Nephron progenitor cell (in vitro differentiated cells): Measurements from ENCODE around the gene ANXA4.

Source experiments
- DNase-seq: peaks from one replicate; pipeline ENCODE4 v3.0.0; 2021
- H3K27ac Mint-ChIP-seq: 2 replicates; pipeline ENCODE4 v1.8.0; 2021; ENCODE audit warnings: mild to moderate bottlenecking, moderate library complexity, mixed read lengths
- H3K27me3 Mint-ChIP-seq: 2 replicates; pipeline ENCODE4 v1.8.0; 2021; ENCODE audit warnings: mild to moderate bottlenecking, low read depth, mixed read lengths; ENCODE audit not compliant: poor library complexity
- H3K36me3 Mint-ChIP-seq: 2 replicates; pipeline ENCODE4 v1.8.0; 2021; ENCODE audit warnings: low read depth, mixed read lengths
- H3K4me1 Mint-ChIP-seq: 2 replicates; pipeline ENCODE4 v1.8.0; 2021; ENCODE audit warnings: mixed read lengths
- H3K4me3 Mint-ChIP-seq: 2 replicates; pipeline ENCODE4 v1.8.0; 2021; ENCODE audit warnings: mild to moderate bottlenecking, moderate library complexity, mixed read lengths
- H3K9me3 Mint-ChIP-seq: 2 replicates; pipeline ENCODE4 v1.8.0; 2021; ENCODE audit warnings: mild to moderate bottlenecking, moderate library complexity, mixed read lengths
- CTCF ChIP-seq: fragments of 200-600 bp; sonication (generic); IDR thresholded peaks from 2 replicates; pipeline ENCODE4 v1.5.0; 2021; ENCODE audit warnings: antibody characterized with exemption

Gene ANXA4

GRCh38 chr2:69784228-69784627 is 42.3 kb downstream of the ANXA4 start:
- H3K4me3 Mint-ChIP-seq = no peak overlapping the region
- no peaks in the 10 kb centered on the region for H3K27me3 Mint-ChIP-seq
- H3K4me1 Mint-ChIP-seq = peaks cover 58% of the 10 kb centered on the region
- DNase-seq = no peak
- H3K27ac Mint-ChIP-seq = no peak overlapping the region
- no peaks in the 10 kb centered on the region for H3K9me3 Mint-ChIP-seq
- no peaks in the 10 kb centered on the region for H3K36me3 Mint-ChIP-seq
- no peak for TF ChIP-seq CTCF

GRCh38 chr2:69785358-69785757 is 43.4 kb downstream of the ANXA4 start:
- DNase-seq = no peak
- no peak for TF ChIP-seq CTCF
- no peak overlapping the region for H3K4me3 Mint-ChIP-seq
- H3K4me1 Mint-ChIP-seq = peaks cover 62% of the 10 kb centered on the region
- no peaks in the 10 kb centered on the region for H3K36me3 Mint-ChIP-seq
- no peaks in the 10 kb centered on the region for H3K9me3 Mint-ChIP-seq
- no peak overlapping the region for H3K27ac Mint-ChIP-seq
- H3K27me3 Mint-ChIP-seq = no peaks in the 10 kb centered on the region

GRCh38 chr2:69786052-69786560 is 44.2 kb downstream of the ANXA4 start:
- Mint-ChIP-seq H3K9me3 (no peaks in the 10 kb centered on the region), H3K4me1 (peaks cover 63% of the 10 kb centered on the region), H3K4me3 (no peak overlapping the region), H3K36me3 (no peaks in the 10 kb centered on the region), H3K27me3 (no peaks in the 10 kb centered on the region), H3K27ac (peak overlapping the region; percentile 1)
- TF ChIP-seq CTCF = no peak
- DNase-seq = no peak

GRCh38 chr2:69789175-69789721 is 47.3 kb downstream of the ANXA4 start:
- no peaks in the 10 kb centered on the region for H3K36me3 Mint-ChIP-seq
- DNase-seq = peak; percentile 32
- H3K27ac Mint-ChIP-seq = peak overlapping the region; percentile 99
- H3K27me3 Mint-ChIP-seq = no peaks in the 10 kb centered on the region
- H3K9me3 Mint-ChIP-seq = no peaks in the 10 kb centered on the region
- H3K4me1 Mint-ChIP-seq = peaks cover 64% of the 10 kb centered on the region
- TF ChIP-seq CTCF = no peak
- peak overlapping the region; percentile 67 for H3K4me3 Mint-ChIP-seq

GRCh38 chr2:69789772-69790600 is 48.1 kb downstream of the ANXA4 start:
- peak; percentile 12 for DNase-seq
- H3K27me3 Mint-ChIP-seq = no peaks in the 10 kb centered on the region
- peak overlapping the region; percentile 67 for H3K4me3 Mint-ChIP-seq
- no peaks in the 10 kb centered on the region for H3K9me3 Mint-ChIP-seq
- peaks cover 64% of the 10 kb centered on the region for H3K4me1 Mint-ChIP-seq
- no peak for TF ChIP-seq CTCF
- peak overlapping the region; percentile 99 for H3K27ac Mint-ChIP-seq
- H3K36me3 Mint-ChIP-seq = no peaks in the 10 kb centered on the region
